Motor neuron (in vitro differentiated cells): Measurements from ENCODE around the gene PPHLN1. TPM values are rescaled to one million over a fixed set of nuclear protein-coding genes. Genes with fewer than 3 reads are reported as not detected.
"Not testable (repeated sequence)": the region's sequence is repeated elsewhere in the genome, so short reads cannot be mapped to it uniquely, and the experiment has no call there.

Experiments used
- ATAC-seq, 8 experiments: fragments of 200-7000 bp; cut with Tn5 transposase; replicated peaks in 6 of 8; 2 replicates each; pipeline ENCODE4 v1.8.0; 2021; ENCODE audit warnings: mild to moderate bottlenecking in 8 of 8, moderate library complexity in 8 of 8
- H3K27ac ChIP-seq, 2 donors: fragments of 250-450 bp; sonication (Bioruptor Pico); 2 replicates each; pipeline ENCODE4 v1.9.0; 2021; ENCODE audit warnings: antibody characterized with exemption in 2 of 2, mild to moderate bottlenecking in 2 of 2, moderate library complexity in 1 of 2
- H3K4me1 ChIP-seq, 2 donors: fragments of 250-450 bp; sonication (Bioruptor Pico); replicated peaks in 1 of 2; 2 replicates each; pipeline ENCODE4 v1.6.1; 2021; ENCODE audit warnings: antibody characterized with exemption in 2 of 2, mild to moderate bottlenecking in 2 of 2, moderate library complexity in 1 of 2
- H3K4me3 ChIP-seq, 5 donors: fragments of 250-450 bp; sonication (Bioruptor Pico); 2 replicates each; pipeline ENCODE4 v1.9.0; 2021; ENCODE audit warnings: antibody characterized with exemption in 5 of 5, mild to moderate bottlenecking in 5 of 5, moderate library complexity in 4 of 5
- WGBS, 10 experiments: fragments of 450-650 bp; shearing (Covaris generic); methylation state at CpG; one replicate each; pipeline ENCODE4 v1.0.0; 2022; 5-methylcytosine and 5-hydroxymethylcytosine counted together
- in situ Hi-C, 9 experiments: fragments of 400-800 bp; cut with MboI; loops; one replicate each; pipeline ENCODE4 v1.15.0; 2021; ENCODE audit warnings: low sequenced_read_pairs in 9 of 9, low pct_unique_long_range_greater_than_20kb in 2 of 9; ENCODE audit not compliant: unreplicated experiment in 9 of 9
- total RNA-seq, 8 experiments: library from RNA; unstranded; fragments of 300-600 nt; gene quantifications; 2 replicates each; pipeline versions ENCODE4 v1.2.3 to v1.2.4, GENCODE V29; 2022

The PPHLN1 gene
- total RNA-seq, 8 experiments from 2014 or later, result 42.8 to 99.0 (median 66.7) TPM

DNA sequence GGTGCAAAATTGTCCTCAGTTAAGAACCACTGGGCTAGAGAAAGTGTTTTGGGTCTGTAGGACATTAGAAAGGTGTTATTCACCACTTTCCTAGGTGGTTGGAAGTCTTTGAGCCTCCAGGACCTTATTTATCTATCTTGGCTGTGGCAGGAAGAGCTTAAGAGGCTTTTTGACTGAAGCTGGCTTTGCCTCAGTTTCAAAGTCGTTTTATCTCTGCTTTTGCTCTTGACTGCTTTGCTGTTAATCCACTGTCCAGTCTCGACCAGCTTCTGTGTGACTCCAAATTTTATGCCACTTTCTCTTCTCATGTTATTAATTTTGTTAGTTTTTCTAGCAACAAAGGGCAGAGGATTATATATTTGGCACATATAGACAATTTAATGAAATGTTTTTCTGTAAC, 60.3 kb downstream of the PPHLN1 start:
- no peaks in the 10 kb centered on the region for H3K4me1 ChIP-seq
- H3K4me3 ChIP-seq, result no peak overlapping the region
- H3K27ac ChIP-seq, result no peak overlapping the region
- 40 to 100% (median 79%) methylated on average over 1 to 2 of the region's 2 CpGs; no CpG with 5 or more reads in 4 of the 10 experiments for WGBS, 10 experiments
- no peak for ATAC-seq
- in situ Hi-C loops, result no loop called here

DNA sequence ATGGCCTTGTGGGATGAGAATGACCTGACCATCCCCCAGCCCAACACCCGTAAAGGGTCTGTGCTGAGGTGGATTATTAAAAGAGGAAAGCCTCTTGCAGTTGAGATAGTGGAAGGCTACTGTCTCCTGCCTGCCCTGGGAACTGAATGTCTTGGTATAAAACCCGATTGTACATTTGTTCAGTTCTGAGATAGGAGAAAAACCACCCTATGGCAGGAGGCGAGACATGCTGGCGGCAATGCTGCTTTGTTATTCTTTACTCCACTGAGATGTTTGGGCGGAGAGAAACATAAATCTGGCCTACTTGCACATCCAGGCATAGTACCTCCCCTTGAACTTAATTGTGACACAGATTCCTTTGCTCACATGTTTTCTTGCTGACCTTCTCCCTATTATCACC, 62.1 kb downstream of the PPHLN1 start:
- H3K27ac ChIP-seq, in situ Hi-C loops, H3K4me1 ChIP-seq, H3K4me3 ChIP-seq, ATAC-seq: not testable (repeated sequence)
- 83 to 100% (median 100%) methylated on average over 1 to 4 of the region's 5 CpGs; no CpG with 5 or more reads in 5 of the 10 experiments for WGBS, 10 experiments

DNA sequence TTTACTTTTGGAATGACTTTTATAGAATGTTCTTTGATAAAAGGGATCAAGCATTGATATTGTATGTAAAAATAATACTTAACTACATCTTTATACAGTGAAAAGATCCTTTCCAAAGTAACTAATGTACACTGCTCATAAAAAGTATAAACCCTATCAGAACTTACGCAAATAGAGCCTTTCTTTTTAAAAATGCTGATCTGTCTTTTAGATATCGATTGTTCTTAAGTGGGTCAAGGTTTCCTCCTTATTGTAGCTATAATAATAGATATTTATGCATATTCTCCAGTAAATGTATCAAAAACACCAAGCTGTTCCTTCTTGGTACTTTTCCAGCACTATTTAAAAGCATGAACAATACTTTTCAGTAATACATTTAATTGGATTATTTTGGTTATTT, 68.5 kb downstream of the PPHLN1 start:
- Histone ChIP-seq H3K27ac (no peak overlapping the region), H3K4me1 (no peaks in the 10 kb centered on the region), H3K4me3 (no peak overlapping the region)
- in situ Hi-C loops, result no loop called here
- WGBS, 10 experiments, result 67 to 100% (median 90%) methylated on average over 1 to 2 of the region's 2 CpGs; no CpG with 5 or more reads in 2 of the 10 experiments
- no peak for ATAC-seq

DNA sequence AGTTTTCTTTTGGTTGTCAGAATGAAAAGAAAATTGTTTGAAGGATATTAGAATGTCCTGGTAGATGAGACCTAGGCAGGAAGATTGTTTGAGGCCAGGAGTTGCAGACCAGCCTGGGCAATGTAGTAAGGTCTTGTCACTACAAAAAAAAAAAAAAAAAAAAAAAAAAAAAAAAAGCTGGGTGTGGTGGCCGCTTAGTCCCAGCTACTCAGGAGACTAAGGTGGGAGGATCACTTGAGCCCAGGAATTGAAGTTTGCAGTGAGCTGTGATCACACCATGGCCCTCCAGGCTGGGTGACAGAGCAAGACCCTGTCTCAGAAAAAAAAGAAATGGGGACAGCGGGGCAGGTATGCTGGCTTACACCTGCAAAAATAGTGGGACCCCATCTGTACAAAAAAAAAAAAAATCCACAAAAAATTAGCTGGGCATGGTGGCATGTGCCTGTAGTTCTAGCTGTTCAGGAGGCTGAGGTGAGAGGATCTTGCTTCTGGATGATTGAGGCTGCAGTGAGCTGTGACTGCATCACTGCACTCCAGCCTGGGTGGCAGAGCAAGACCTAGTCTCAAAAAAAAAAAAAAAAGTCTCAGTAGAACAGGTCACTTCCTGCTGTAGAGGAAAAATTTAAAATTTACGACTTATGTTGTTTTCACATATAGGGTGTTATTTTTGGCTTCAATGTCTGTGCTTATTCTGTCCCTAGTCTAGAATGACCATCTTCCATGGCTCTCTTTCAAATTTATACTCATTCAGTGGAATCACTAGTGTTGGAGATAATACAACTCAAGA, 70.7 kb downstream of the PPHLN1 start:
- Histone ChIP-seq H3K4me3 (no peak overlapping the region), H3K27ac (no peak overlapping the region), H3K4me1 (no peaks in the 10 kb centered on the region)
- WGBS, 10 experiments, result 71 to 100% (median 97%) methylated on average over 1 to 3 of the region's 3 CpGs; no CpG with 5 or more reads in 2 of the 10 experiments
- no peak for ATAC-seq
- in situ Hi-C loops, result no loop called here

DNA sequence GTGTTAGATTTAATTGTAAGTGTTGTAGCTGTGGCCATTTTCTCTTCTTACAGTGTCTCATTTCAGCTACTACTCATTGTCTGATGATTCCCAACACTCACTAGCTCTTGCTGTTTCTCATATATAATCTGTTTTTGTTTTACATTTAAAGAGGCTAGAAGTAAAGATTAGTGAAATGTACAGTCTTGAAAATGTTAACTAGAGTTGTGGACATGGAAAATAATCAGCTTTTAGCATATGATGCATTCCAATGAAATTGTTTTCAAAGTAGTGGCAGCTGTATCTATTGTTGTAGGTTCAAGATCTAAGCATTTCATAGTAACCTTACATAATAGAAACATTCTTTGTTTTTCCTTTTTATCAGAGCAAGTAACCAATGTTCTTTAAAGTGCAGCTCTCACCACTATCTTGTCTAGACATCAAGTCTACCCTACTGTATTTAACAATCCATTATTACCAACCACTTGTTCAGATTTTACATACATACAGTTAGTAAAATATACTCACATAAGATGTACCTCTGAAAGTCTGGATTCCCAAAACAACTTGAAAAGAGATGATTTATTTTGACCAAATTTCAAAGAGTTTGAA, 76.9 kb downstream of the PPHLN1 start:
- H3K4me1 ChIP-seq, result no peaks in the 10 kb centered on the region
- H3K4me3 ChIP-seq, result no peak overlapping the region
- in situ Hi-C loops, result no loop called here
- no peak for ATAC-seq
- no peak overlapping the region for H3K27ac ChIP-seq

DNA sequence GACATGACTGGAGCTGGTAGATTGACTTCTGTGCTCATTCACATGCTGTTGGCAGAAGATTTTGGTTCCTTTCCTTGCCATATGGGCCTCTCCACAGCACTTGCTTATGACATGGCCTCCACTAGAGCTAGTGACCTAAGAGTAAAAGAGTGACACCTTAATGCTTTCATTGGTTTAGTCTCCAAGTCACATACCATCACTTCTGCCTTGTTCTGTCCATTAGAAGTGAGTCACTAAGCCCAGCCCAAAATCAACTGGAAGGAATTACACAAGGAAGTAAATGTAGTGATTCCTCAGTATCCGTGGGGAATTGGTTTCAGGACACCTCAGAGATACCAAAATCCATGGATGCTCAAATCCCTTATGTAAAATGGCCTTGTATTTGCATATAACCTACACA, 81.3 kb downstream of the PPHLN1 start:
- 67 to 100% (median 100%) methylated on average over 1 of the region's 1 CpG; no CpG with 5 or more reads in 6 of the 10 experiments for WGBS, 10 experiments
- in situ Hi-C loops, result no loop called here
- H3K4me1 ChIP-seq, result no peaks in the 10 kb centered on the region
- peak in 2 of 8 experiments; percentile 14 to 53 for ATAC-seq
- no peak overlapping the region for H3K4me3 ChIP-seq
- H3K27ac ChIP-seq, result no peak overlapping the region

DNA sequence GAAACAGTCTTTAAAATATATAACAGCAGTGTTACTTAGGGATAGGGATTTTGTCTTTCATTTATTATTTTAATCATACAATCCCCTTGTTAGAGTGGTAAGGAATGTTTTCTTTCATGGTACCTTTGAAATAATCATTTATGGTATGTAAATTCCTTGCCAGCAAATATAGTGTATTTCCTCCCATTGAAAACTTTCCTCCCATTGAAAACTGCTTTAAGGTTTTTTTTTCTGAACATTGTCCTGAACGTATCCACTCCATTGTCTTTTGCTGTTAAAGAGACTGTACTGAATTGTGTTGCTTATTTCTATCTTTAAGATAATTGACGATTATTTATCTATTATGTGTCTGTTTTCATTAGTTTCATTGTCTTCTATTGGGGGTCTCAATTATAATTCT, 83.5 kb downstream of the PPHLN1 start:
- WGBS, 10 experiments, result 59 to 100% (median 88%) methylated on average over 1 to 2 of the region's 2 CpGs
- no peak for ATAC-seq
- Histone ChIP-seq H3K4me3 (no peak overlapping the region), H3K27ac (no peak overlapping the region), H3K4me1 (no peaks in the 10 kb centered on the region)
- in situ Hi-C loops, result no loop called here

DNA sequence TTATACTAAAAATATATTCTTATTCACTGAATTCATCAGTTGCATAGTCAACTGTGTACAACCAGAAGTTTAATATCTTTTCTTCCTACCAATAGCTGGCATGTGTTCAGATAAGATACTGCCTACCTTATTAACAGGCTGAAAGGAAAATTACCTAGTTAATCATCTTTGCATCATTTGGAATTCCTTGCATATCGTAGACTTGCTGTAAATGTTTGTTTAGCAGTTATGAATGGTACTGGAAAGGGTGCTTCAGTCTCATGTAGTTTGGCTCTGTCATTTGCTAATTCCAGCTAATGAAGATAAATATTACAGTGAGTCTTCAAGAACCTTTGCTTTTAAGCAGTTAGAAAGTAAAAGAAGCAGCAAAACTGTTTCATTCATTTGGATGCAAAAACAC, 84.4 kb downstream of the PPHLN1 start:
- H3K27ac ChIP-seq, result no peak overlapping the region
- WGBS, 10 experiments, result 43 to 100% (median 100%) methylated on average over 1 of the region's 1 CpG; no CpG with 5 or more reads in 5 of the 10 experiments
- no peaks in the 10 kb centered on the region for H3K4me1 ChIP-seq
- in situ Hi-C loops, result no loop called here
- no peak overlapping the region for H3K4me3 ChIP-seq
- no peak for ATAC-seq

DNA sequence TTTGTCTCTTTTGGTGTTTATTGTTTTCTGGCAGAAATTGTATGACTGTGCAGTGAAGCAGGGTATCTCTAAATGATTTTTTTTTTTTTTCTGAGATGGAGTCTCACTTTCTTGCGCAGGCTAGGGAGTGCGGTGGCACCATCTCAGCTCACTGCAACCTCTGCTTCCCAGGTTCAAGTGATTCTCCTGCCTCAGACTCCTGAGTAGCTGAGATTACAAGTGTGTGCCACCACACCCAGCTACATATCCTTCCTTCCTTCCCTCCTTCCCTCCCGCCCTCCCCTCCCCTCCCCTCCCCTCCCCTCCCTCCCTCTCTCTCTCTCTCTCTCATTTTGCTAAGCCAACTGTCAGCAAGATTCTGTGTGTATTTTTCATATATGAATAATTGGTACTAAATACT, 94.4 kb downstream of the PPHLN1 start:
- Histone ChIP-seq H3K27ac (no peak overlapping the region), H3K4me3 (no peak overlapping the region), H3K4me1 (no peaks in the 10 kb centered on the region)
- WGBS, 10 experiments, result 100% methylated on average over 2 of the region's 3 CpGs; no CpG with 5 or more reads in 7 of the 10 experiments
- no peak for ATAC-seq
- in situ Hi-C loops, result no loop called here

DNA sequence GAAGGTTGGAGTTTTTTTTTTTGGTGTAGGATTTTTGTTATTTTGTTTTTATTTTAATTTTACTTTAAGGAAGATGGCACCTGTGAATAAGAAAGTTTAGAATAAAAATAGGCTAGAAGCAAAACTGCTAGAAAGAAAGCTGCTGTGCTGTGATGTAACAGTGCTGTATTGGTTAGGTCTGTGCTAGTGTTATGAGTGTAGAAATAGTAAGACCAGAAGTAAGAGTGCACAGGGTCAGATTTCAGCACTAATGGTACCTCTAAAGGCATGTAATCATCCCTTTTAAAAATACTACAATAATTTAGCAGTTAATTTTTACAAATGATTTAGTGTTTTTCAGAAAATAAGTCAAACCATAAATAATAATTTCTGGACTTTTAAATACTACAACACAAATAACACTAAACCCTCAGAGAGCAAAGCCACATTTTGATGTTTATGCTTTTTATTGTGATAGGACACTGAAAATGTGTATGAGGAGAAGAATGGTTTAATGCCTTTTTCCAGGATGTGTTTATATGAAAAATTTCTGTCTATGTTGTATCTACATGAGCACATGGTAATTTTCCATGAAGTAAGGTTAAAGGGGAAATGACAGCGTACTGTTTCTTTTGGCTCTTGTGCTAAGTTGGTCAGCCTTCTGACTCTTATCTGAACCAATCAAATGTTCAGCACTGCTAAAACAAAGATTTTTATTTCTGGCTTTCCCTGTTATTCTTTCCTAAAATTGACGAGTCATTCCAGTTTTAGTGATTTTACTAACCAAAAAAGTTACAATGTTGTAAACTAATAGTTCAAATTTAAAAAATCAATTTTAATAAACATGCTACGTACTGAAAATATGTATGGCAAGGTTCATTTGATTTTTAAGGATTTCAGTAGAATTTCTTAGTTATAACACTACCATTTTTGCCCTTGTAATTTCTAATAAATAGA, 96.1 kb downstream of the PPHLN1 start:
- H3K4me3 ChIP-seq, result no peak overlapping the region
- H3K4me1 ChIP-seq, result no peaks in the 10 kb centered on the region
- no peak overlapping the region for H3K27ac ChIP-seq
- in situ Hi-C loops, result no loop called here
- 87 to 100% (median 98%) methylated on average over 1 to 3 of the region's 3 CpGs for WGBS, 10 experiments
- no peak for ATAC-seq

DNA sequence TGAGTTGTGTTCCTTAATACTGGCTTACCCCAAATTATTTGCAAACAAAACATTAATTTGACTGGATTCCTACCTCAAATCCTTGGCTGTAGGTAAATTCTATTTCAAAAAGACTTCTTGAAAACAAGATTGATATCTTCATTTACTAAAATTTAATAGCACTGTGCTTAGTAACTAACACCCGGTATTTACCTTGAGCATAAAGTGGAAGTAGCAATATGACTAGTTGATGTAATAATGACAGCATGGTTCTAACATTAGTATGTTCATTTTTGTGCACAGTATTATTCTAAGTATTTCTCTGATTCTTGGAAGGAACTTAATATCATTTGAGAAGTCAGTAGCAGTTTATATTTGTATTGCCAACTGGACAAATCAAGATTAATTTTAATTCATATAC, 96.8 kb downstream of the PPHLN1 start:
- in situ Hi-C loops, result no loop called here

DNA sequence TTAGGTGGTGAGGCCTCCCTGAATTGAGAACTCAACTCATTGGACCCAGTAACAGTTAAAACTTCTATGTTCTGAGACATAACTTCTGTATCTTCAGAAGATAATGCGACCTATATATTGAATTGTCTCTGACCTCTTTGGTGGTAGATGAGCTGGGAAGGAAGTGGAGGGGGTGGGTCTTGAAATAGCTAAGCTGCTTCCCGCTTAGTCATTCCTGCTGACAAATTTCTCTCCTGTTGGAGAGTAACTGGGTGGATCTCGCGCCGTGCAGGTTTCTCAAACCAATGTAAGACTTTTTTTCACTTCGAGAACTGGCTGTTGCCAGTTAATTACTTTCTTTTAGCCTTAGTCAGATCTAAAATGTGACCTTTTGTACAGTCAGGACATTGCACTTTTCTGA, 100.8 kb downstream of the PPHLN1 start:
- WGBS, 10 experiments, result 54 to 96% (median 90%) methylated on average over 1 to 6 of the region's 6 CpGs
- Histone ChIP-seq H3K4me3 (no peak overlapping the region), H3K27ac (no peak overlapping the region), H3K4me1 (no peaks in the 10 kb centered on the region)
- in situ Hi-C loops, result no loop called here
- ATAC-seq, result peak in 3 of 8 experiments; percentile 15 to 64 (median 31)

More for the DNA sequence above, 96.8 kb downstream of the PPHLN1 start:
- Histone ChIP-seq H3K4me3 (no peak overlapping the region), H3K4me1 (no peaks in the 10 kb centered on the region), H3K27ac (no peak overlapping the region)
- ATAC-seq, result no peak
- WGBS, 10 experiments, result 90 to 100% (median 100%) methylated on average over 1 of the region's 1 CpG; no CpG with 5 or more reads in 1 of the 10 experiments

DNA sequence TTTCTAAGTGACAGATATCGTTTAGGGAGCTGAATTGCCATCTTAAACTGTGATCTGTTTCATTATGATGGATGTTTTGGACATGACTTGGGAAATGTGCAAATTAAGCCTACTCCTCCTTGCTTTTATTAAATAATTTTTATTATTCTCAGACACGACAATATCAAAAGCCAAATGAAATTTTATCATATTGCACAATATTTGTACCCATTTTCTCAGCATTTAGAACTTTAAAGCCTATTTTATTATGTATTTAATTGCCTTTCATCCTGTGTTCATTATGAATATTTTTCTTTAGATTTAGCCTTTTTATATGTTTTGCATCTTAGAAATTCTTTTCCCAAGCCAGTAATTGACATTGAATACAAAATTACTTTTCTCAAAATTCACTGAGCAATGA, 102.9 kb downstream of the PPHLN1 start:
- H3K4me1 ChIP-seq, result no peaks in the 10 kb centered on the region
- H3K4me3 ChIP-seq, result no peak overlapping the region
- in situ Hi-C loops, result no loop called here
- ATAC-seq, result no peak
- 39 to 100% (median 80%) methylated on average over 1 to 2 of the region's 2 CpGs; no CpG with 5 or more reads in 1 of the 10 experiments for WGBS, 10 experiments
- no peak overlapping the region for H3K27ac ChIP-seq
